Left cardiac atrium (tissue), 4 donors: Measurements from ENCODE around the gene NUMB. TPM values are rescaled to one million over a fixed set of nuclear protein-coding genes. Genes with fewer than 3 reads are reported as not detected.
"Not testable (repeated sequence)": the region's sequence is repeated elsewhere in the genome, so short reads cannot be mapped to it uniquely, and the experiment has no call there.

Experiments used
- ATAC-seq, 2 donors: fragments of 200-7000 bp; cut with Tn5 transposase; one replicate each; pipeline ENCODE4 v1.9.1; 2020; ENCODE audit warnings: mild to moderate bottlenecking in 2 of 2, moderate library complexity in 2 of 2
- DNase-seq: peaks from one replicate; pipeline ENCODE4 v3.0.0-alpha.2; 2020
- intact Hi-C, 2 donors: fragments of 100-400 bp; cut with DNase I; formaldehyde crosslinking; loops; one replicate each; pipeline versions ENCODE4 v1.14.1 to v1.15.1; 2022 to 2023
- total RNA-seq, 2 donors: library from RNA; stranded (reverse); fragmentation: NEBNext Ultra II Directional; extraction: Animal tissue kit (Norgen Biotek cat#: 25700); gene quantifications; one replicate each; pipeline ENCODE4 v1.2.1, GENCODE V29; 2021
- donor health status: DM: no; HTN: yes; CAD: no.
- donor health status: DM: no; HTN: yes; CAD: no; lungs with severe emphysema.
- donor health status: DM: yes; HTN: yes; CAD: no.
- donor health status: Dilated cardiomyopathy.

NUMB gene
- total RNA-seq, 2 donors from 2014 or later = 40.8 to 53.1 TPM

DNA sequence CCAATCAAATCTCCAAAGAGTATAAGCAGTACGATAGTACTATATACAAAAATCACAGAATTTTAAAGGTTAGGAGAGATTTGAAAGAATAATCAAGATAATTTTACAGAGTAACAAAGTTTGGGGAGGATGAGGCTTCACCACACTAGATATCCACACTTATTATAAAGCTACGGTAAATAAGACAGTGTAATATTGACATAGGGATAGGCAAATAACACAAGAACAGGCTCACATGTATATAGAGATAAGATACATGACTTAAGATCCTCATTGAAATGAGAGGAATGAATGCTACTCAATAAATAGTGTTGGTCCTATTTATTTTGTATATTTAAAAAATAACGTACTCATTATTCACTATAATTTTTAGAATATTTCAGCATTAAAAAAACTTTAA, 26.2 kb downstream of the NUMB start:
- DNase-seq (no peak), ATAC-seq (no peak)
- intact Hi-C loops = no loop called here

DNA sequence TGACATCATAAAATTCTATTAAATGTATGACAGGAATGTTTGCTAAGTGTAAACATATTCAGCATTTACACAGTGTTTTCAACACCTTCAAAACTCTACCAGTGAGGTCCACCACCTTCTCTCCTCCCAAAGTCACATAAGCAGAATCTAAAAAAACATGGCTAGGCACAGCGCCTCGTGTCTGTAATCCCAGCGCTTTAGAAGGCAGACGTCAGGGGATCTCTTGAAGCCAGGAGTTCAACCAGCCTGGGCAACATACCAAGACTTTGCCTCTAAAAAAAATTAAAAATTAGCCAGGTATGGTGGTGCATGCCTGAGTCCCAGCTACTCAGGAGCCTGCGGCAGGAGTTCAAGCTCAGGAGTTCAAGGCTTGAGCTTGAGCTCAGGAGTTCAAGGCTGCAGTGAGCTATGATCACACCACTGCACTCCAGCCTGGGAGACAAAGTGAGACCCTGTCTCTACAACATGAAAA, 30.0 kb downstream of the NUMB start:
- DNase-seq (no peak), ATAC-seq (peak in 1 of 2 donors; percentile 32)
- intact Hi-C loops = no loop called here

DNA sequence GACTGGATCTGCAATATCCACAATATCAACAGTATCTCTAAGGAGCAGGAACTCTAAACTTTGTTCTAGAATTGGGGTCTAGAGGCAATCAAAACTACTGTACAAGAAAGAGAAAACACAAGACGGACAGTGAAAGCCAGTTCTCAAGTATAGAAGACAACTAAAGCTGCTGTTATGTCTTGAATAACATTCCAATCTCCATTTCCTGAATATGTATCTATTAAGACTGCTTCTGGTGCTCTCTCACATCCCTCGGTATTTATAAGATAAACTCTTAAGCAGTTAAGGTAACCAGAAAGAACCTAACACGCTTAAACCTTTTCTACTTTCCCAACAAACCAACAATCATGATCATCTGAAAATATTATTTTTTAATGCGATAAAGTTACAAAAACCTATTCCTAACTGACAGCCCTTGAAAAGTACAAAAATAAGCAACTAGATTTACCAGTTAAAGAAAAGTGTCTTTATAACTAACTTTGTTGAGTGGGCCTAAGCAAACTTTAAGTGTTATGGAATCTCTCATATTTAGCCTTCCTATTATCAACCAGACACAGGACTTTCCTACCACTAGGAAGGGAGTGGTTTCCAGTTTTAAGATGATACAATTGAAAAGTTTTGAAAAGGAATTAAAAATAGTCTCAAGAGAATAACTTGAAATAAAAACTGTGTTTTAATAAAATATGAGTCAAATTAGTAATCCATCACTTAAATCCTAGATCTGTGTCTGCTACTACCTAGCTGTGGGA, 30.7 kb downstream of the NUMB start:
- peak in 1 of 2 donors; percentile 30 for ATAC-seq
- DNase-seq = no peak
- intact Hi-C loops = no loop called here

DNA sequence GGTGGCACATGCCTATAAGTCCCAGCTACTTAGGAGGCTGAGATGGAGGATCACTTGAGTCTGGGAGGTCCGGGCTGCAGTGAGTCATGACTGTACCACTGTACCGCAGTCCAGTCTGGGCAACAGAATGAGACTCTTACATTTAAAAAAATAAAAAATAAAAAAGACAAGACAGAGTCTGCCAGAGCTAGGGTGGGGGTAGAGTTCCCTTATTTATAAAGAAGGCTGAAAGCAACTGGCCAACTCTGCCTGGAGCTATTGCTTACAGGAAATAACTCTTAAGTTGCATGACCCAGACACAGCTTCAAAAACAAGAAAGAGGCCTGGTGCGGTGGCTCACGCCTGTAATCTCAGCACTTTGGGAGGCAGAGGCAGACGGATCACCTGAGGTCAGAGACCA, 31.5 kb downstream of the NUMB start:
- peak in 1 of 2 donors; percentile 74 for ATAC-seq
- intact Hi-C loops = no loop called here
- no peak for DNase-seq

DNA sequence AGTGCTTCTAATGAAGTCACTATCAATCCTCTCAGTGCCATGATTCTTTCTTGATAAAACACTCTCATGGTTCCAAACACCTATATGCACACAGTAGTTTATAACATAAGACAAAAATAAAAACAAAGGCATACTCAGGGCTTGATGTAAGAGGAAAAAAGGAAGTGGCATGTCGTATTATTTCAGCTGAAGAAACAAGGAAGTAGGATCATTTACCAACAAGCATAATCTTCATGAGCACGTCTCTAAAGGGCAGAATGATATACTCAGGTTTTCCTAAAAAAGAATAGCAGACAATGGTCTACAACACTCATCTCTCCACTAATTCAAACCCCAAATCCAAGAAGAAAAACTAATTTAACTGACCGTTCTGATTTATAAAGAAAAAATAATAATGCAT, 33.9 kb downstream of the NUMB start:
- ATAC-seq = no peak
- no peak for DNase-seq
- intact Hi-C loops = no loop called here

DNA sequence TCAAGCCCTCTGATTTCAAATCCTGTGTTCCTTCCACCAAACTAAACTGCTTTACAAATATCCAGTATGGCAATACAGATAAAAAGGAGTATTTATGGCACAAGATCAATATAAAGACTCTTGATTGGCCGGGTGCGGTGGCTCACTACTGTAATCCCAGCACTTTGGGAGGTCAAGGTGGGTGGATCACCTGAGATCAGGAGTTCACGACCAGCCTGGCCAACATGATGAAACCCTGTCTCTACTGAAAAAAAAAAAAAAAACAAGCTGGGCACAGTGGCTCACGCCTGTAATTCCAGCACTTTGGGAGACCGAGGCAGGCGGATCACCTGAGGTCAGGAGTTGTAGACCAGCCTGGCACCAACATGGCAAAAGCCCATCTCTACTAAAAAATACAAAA, 35.3 kb downstream of the NUMB start:
- DNase-seq, intact Hi-C loops, ATAC-seq: not testable (repeated sequence)

DNA sequence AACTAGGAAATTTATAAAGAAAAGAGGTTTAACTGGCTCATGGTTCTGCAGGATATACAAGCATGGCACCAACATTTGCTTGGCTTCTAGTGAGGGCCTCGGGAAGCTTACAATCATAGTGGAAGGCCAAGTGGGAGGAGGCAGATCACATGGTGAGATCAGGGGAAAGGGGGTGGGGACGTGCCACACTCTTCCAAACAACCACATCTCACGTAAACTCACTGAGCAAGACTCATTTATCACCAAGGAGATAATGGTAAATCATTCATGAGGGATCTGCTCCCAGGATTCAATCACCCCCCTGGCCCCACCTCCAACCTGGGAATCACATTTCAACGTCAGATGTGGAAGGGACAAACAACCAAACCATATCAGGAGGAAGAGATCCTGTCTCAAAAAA, 35.8 kb downstream of the NUMB start:
- intact Hi-C loops = no loop called here
- no peak for DNase-seq
- no peak for ATAC-seq

DNA sequence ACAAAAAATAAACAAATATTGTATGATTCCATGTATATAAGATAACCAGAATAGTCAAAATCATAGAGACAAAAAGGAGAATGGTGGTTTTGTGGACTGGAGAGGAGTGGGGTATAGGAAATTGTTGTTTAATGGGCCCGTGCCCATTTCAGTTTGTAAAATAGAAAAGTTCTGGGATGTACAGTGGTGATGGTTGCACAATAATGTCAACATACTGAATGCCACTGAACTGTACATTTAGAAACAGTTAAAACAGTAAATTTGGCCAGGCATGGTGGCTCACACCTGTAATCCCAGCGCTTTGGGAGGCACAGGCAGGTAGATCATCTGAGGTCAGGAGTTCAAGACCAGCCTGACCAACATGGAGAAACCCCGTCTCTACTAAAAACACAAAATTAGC, 40.1 kb downstream of the NUMB start:
- ATAC-seq = no peak
- intact Hi-C loops = no loop called here
- no peak for DNase-seq

DNA sequence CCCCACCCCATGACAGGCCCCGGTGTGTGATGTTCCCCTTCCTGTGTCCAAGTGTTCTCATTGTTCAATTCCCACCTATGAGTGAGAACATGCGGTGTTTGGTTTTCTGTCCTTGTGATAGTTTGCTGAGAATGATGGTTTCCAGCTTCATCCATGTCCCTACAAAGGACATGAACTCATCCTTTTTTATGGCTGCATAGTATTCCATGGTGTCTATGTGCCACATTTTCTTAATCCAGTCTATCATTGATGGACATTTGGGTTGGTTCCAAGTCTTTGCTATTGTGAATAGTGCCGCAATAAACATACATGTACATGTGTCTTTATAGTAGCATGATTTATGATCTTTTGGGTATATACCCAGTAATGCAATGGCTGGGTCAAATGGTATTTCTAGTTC, 52.1 kb downstream of the NUMB start:
- intact Hi-C loops, ATAC-seq: not testable (repeated sequence)

DNA sequence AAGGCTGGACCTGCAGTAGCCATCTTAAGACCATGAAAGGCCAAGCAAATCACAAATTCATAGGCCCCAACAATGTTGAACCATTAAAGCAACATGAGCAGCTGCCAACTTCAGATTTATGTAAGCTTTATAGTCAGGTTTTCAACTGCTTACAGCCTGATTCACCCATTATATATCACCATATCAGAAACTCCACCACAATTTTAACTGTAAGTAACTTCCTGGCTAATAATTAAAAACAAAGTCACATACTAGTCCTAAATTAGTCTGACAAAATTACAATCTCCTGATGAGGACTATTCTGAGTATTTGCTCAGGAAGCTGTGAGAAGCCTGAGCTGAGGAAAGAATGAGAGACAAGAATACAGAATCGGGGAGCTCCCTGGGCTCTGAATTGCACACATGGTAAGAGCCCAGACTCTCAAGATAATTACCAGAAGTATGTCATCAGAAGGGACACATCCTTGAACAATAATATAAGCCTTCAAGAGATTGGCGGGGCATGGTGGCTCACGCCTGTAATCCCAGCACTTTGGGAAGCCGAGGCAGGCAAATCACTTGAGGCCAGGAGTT, 55.1 kb downstream of the NUMB start:
- ATAC-seq (no peak), DNase-seq (no peak)
- intact Hi-C loops = no loop called here

More for the DNA sequence above, 52.1 kb downstream of the NUMB start:
- not testable (repeated sequence) for DNase-seq

DNA sequence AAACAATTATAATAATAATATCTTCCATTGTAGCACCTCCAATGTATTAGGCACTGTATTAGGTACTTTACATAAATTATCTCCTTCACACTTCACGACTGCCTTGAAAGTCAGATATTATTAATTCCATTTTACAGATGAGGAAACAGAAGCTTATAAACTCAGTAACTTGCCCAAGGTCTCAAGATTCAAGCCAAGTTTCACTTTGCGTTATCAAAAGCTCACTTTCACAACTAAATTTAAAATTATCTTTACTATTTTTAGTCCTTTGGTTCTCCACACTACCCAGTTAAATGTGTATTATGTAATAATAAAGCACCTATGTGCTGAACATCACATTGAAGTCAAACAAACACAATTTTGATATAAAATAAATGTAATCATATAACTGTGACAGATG, 55.8 kb downstream of the NUMB start:
- intact Hi-C loops = no loop called here
- ATAC-seq = no peak
- DNase-seq = no peak

DNA sequence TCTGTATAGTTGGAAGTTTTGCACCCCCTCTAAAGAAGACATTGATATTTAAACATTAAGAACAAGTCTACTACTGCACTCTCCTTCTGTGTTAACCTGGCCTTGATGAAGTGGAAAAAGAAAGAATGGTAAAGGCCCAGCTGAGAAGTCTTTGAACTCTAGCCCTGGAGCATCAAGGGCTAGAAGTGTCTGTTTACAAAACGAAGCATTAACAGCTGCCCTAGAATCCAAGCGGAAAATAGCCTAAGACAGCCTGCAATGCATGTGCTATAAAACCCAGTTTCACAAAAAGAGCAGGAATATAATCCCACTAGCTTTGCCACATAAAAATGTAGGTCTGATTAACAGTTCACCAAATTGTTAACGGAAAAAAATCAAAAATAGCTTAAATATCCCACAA, 60.5 kb downstream of the NUMB start:
- intact Hi-C loops = no loop called here
- ATAC-seq (no peak), DNase-seq (no peak)

DNA sequence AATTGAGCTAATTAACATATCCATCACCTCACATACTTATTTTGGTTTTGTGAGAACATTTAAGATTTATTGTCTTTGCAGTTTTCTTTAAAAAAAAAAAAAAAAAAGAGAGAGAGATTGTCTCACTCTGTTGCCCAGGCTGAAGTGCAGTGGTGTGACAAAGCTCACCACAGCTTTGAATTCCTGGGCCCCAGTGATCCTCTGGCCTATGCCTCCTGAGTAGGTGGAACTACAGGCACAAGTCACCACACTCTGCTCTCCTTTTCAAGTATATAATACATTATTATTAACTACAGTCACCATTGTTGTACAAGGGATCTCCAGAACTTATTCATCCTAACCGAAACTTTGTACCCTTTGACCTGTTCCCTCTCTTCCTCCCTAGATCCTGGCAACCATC, 64.0 kb downstream of the NUMB start:
- intact Hi-C loops = no loop called here

DNA sequence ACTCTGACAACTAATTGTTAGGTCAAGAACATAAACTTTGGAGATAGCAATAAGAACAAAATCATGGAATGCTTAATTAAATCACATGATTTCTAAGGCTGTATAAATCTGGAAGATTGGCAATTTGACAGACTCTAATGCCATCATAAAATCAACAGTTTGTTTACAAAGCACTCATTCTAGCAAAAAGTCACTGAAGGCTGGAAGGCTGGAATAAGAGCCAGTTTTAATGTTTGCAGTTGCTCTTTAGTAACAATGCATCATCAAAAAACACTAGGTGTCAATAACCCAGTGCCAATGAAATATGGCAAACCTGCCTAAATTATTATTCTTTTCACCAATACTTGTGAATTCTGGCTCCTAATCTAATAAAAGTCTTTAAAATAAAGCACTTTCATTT, 65.0 kb downstream of the NUMB start:
- ATAC-seq (no peak), DNase-seq (no peak)
- intact Hi-C loops = no loop called here

More for the DNA sequence above, 64.0 kb downstream of the NUMB start:
- DNase-seq (no peak), ATAC-seq (no peak)

DNA sequence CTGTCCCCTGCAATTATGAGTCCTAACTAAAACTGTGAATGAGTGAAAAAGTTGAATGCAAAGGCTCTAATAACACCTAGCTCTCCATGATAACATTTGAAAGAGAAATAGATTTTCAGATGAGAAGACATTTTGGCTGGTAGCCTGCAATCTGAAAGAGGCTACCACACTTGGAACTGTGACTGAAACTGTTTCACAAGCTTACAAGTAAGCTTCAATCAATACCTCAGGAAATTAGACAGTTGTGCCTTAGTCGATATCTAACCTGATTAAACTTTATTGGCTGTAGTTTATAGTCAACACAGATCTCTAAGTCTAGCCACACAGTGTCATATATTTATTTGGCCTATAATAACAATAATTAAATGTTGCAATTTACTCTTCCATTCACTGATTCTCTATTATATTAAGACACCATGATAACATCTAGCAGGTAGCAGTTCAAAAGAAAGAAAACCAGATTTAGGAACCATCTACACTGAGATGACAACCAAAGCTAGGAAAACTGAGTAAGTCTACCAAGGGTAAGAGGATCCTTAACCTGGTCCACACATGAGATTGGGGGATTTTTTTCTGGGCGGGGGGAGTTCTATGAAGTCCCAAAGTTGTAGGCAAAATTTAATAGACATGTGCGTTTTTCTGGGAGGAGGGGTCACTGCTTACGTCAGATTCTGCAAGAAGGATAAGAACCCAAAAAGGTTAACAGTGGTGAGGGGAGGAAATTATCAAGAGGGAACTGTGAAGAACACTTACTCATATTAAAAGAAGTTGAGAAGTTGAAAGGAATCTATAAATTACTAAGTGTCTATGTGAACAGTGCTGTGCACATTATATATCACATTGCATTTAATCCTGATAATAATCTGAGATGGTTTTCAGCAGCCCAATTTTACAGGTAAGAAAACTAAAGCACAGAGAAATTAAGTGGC, 65.8 kb downstream of the NUMB start:
- DNase-seq = no peak
- intact Hi-C loops = no loop called here
- no peak for ATAC-seq

DNA sequence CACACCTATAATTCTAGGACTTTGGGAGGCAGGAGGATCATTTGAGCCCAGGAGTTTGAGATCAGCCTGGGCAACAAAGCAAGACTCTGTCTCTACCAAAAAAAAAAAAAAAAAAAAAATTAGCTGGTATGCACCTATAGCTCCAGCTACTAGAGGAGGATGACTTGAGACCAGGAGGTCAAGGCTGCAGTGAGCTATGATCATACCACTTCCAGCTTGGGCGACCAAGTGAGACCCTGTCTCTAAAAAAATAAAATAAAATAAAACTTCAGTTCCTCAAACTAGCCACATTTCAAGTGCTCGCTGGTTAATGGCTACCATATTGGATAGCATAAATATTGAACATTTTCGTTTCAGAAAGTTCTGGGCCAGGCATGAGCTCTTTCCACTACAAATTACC, 70.5 kb downstream of the NUMB start:
- ATAC-seq, intact Hi-C loops, DNase-seq: not testable (repeated sequence)

DNA sequence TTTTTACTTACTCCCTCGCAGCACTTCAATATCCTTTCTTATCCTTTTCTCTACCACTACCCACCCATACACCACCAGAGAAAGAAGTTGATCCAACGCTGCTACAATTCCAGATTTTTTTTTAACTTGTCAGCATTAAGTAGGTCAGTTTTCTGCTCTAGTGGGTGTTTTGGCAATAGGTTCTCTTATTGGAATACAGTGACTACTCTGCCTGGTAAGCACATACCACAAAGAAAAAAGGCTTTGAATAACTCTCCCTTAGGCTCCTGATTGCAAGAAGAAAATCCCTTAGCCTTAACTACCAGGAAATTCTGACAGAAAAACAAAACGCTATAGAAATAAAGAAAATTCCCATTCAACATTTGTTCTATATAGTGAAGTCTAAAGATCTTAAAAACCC, 72.0 kb downstream of the NUMB start:
- DNase-seq = no peak
- no peak for ATAC-seq
- intact Hi-C loops = no loop called here

DNA sequence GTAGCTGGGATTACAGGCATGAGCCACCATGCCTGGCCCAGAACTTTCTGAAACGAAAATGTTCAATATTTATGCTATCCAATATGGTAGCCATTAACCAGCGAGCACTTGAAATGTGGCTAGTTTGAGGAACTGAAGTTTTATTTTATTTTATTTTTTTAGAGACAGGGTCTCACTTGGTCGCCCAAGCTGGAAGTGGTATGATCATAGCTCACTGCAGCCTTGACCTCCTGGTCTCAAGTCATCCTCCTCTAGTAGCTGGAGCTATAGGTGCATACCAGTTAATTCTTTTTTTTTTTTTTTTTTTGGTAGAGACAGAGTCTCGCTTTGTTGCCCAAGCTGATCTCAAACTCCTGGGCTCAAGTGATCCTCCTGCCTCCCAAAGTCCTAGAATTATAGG, 73.3 kb downstream of the NUMB start:
- DNase-seq, ATAC-seq, intact Hi-C loops: not testable (repeated sequence)

DNA sequence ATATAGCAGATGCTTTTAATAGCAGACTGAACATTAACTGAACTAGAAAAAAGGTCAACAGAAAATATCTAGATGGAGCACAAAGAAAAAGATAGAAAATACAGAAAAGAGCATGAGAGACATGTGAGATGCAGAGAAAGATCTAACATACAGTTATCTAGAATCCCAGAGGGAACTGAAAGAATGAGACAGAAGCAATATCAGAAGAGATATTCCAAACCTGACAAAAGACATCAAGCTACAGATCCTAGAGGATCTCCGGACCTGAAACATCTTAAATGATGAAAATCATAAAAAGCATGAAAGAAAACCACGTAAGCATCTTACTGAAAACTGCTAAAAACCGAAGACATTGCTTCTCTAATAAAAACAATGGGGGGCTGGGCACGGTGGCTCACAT, 75.0 kb downstream of the NUMB start:
- DNase-seq (no peak), ATAC-seq (no peak)
- intact Hi-C loops = no loop called here
